Measurements from ENCODE around the gene SLC17A3.

The SLC17A3 gene

GRCh38 chr6:25874118-25874517 is at the start of gene SLC17A3:
SLC17A3 (minus strand) TSS chr6:25874243; CDS start chr6:25868387, 5,856 bp downstream.
- ChIA-PET CTCF (no interaction called here), POLR2A (ENCODE audit: low non-redundant PET) (no interaction called here)
- no peak for TF ChIP-seq CTCF (conservative IDR thresholded peaks at IDR 0.05; ENCODE audit: low read depth)
- H3K27ac ChIP-seq, result no peak within 1 kb of the TSS
- no peak for DNase-seq (ENCODE audit: low spot score)

GRCh38 chr6:25922301-25922700 is 48.3 kb upstream of the SLC17A3 start:
- TF ChIP-seq CTCF (conservative IDR thresholded peaks at IDR 0.05; ENCODE audit: low read depth), result no peak
- ChIA-PET POLR2A (ENCODE audit: low non-redundant PET) (no interaction called here), CTCF (interaction anchor here (0.6 kb wide), 1 partner anchor 21 kb away, joined by 3 read pairs; no protein-coding TSS in a partner anchor)
- no peak overlapping the region for H3K27ac ChIP-seq
- DNase-seq (ENCODE audit: low spot score), result no peak

- DNase-seq (ENCODE audit: low spot score), result no peak
Observed at GRCh38 chr6:25921525-25922203, 47.6 kb upstream of the SLC17A3 start.

GRCh38 chr6:25919657-25920056 is 45.6 kb upstream of the SLC17A3 start:
- no peak for TF ChIP-seq CTCF (conservative IDR thresholded peaks at IDR 0.05; ENCODE audit: low read depth)
- no peak overlapping the region for H3K27ac ChIP-seq
- ChIA-PET CTCF (interaction anchor here (0.7 kb wide), 1 partner anchor 435 kb away, joined by 3 read pairs; no protein-coding TSS in a partner anchor), POLR2A (ENCODE audit: low non-redundant PET) (no interaction called here)
- DNase-seq (ENCODE audit: low spot score), result no peak

More at GRCh38 chr6:25921525-25922203, 47.6 kb upstream of the SLC17A3 start:
- POLR2A ChIA-PET (ENCODE audit: low non-redundant PET), result no interaction called here
- CTCF ChIA-PET, result no interaction called here
- H3K27ac ChIP-seq, result no peak overlapping the region
- no peak for TF ChIP-seq CTCF (conservative IDR thresholded peaks at IDR 0.05; ENCODE audit: low read depth)

GRCh38 chr6:25918083-25918683 is 44.1 kb upstream of the SLC17A3 start:
- no peak for TF ChIP-seq CTCF (conservative IDR thresholded peaks at IDR 0.05; ENCODE audit: low read depth)
- no peak for DNase-seq (ENCODE audit: low spot score)

GRCh38 chr6:25916789-25917490 is 42.9 kb upstream of the SLC17A3 start:
- ChIA-PET POLR2A (ENCODE audit: low non-redundant PET) (no interaction called here), CTCF (interaction anchor here (0.6 kb wide), 1 partner anchor 12 kb away, joined by 4 read pairs; no protein-coding TSS in a partner anchor)
- no peak overlapping the region for H3K27ac ChIP-seq
- no peak for TF ChIP-seq CTCF (conservative IDR thresholded peaks at IDR 0.05; ENCODE audit: low read depth)
- no peak for DNase-seq (ENCODE audit: low spot score)

More at GRCh38 chr6:25918083-25918683, 44.1 kb upstream of the SLC17A3 start:
- POLR2A ChIA-PET (ENCODE audit: low non-redundant PET), result no interaction called here
- CTCF ChIA-PET, result no interaction called here
- no peak overlapping the region for H3K27ac ChIP-seq
